Caki2 (cell line): Measurements from ENCODE around the gene RGS10. TPM values are rescaled to one million over a fixed set of nuclear protein-coding genes. Genes with fewer than 3 reads are reported as not detected.

Source experiments
- DNase-seq: peaks from one replicate; pipeline ENCODE4 v3.0.0-alpha.2; 2015; ENCODE audit warnings: low read depth
- in situ Hi-C: cut with HindIII; loops from 2 replicates; pipeline ENCODE4 v1.10.0; 2016; ENCODE audit warnings: low sequenced_read_pairs, low pct_unique_long_range_greater_than_20kb, mixed read lengths
- total RNA-seq: library from RNA; depleted of rRNA; stranded (reverse); fragments of >200 nt; shearing (Covaris generic); gene quantifications from 2 replicates; pipeline ENCODE4 v1.2.3, GENCODE V29; 2014; ENCODE audit warnings: low replicate concordance; rRNA removed

RGS10 gene
- total RNA-seq, 1 experiment from 2014 or later = 45.8 TPM

DNA sequence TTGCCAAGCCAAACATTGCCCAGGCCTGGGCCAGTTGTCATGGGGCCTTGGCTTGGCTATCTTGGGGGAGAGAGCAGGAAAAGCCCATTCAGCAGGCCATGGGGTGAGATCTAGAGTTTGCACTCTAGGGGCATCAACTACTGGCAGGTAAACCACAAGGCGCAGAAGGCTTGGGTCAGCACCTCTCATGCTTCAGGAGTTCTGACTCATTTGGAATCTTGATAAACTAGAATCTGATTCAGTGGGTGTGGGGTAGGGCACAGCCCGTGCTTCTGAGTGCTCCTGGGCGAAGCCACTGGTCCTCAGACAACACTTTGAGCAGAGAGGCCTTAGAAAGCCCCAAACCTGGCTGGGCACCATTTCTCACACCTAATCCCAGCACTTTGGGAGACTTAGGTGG lies 81.1 kb downstream of the RGS10 start:
- DNase-seq = peak; percentile 51
- in situ Hi-C loops = no loop called here

DNA sequence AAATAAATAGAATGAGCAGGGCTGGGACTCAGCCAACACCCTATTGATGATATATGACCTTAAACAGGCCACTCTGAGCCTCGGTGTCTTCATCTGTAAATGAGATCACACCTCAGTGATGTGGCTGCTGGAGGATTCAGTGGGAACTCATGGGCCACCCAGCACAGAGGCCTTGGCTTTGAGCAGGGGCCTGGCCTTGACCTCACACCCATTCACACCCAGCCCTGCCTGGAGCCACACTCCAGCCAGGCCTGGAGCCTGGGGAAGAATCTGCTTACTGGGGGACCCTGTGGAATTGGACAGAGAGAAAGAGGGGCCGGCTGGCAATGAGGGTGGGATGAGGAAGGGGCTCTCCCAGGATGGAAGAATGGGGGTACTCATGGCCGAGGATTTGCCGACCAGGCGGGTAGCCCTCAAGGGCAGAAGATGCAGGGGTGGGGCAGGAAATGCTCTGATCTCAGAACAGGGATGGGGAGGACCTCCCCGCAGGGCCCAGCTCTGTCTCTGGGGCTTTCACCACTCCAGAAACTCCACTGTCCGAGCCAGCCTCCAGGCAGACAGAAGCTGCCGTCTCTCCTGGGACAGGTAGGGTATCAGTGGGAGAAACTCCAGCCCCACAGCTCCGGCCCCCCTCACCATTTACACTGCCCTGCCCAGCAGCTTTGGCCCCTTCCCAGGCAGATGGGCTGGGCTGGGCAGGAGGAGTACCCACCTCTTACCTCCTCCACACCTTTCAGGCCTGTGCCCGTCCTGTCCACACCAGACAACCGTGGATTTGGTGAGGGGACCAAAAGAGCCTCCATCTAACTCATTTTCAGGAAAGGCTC lies 81.9 kb downstream of the RGS10 start:
- DNase-seq = no peak
- in situ Hi-C loops = no loop called here

DNA sequence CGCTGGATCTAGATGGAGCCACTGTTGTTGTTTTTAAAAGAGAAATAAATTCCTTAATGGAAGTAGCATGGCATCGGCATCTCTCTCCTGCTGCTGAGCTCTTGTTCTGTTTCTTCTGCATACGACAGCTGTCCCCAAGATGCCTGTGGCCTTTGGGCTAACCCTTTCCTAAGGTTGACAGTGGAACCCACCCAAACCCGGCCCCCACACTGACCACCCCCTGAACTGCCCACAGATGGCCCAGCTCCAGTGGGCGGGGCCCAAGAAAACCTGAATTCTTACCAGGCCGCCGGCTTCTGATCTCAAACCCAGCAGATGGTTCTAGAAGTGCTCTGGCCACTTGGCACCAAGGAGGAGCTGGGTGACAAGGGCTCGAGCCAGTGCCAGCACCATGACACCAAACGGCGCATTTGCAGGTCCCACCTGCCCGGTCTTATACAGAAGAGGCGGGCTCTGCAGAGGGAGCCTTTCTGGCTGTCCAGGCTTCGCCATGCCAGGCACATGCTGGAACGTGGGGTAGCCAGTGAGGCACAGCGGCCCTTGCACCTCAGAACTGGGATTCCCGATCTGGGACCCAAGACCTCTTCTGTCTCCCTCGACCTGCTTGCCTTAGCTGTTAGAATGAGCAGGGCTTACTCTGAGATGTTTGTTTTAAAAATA lies 82.7 kb downstream of the RGS10 start:
- in situ Hi-C loops = no loop called here
- DNase-seq = no peak

DNA sequence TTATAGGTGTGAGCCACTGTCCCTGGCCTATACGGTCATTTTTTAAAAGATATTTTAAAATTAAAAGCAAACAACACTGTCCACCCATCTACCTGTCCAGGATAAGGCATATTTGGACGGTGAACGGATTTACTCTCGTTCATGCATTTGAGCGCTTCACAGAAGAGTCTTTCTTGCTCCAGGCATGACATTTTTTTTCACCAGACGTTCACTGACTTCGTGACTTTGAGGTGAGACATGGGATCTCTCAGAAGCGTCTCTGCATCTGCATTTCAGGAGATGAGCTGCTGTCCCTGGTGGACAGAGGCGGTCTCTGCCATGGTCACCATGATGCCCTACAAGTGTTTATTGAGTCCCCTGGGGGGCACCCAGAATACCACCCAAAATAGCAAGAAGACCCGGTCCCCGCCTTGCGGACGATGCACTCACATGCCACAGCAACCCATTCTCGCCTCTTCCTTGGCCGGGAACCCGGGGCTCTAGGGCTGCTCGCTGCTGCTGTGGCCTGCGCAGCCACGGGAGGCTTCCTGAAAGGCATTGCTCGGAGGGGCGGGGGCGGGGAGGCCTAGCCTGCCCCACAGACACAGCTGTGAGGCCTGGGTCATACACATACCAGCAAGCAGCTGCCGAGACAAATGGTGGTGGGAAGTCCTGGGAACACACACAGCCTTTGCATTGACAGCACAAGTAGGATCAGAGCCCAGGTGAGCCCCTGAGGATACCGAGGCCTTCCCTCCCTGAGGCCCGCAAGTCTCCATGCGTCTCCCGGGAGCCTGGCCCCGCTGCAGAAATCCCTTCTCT lies 84.4 kb downstream of the RGS10 start:
- in situ Hi-C loops = no loop called here

DNA sequence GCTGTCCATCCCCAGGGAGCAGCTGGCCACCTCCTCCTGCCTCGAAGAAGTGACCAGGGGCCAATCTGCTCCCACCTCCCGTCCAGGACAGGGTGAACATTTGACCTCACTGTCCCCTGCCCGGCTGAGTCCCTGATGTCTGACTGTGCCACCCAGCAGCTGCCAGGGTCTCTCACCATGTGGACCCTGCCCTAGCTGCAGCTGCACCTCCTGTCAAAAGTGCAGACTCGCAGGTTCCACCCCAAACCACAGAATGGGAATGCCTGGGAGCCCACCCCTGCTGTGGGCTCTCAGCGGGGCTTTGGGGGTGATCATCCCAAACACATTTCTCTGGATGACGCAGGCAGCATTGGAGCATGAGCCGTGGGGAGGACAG lies 86.1 kb downstream of the RGS10 start:
- no peak for DNase-seq
- in situ Hi-C loops = no loop called here

More for the DNA sequence above, 84.4 kb downstream of the RGS10 start:
- no peak for DNase-seq

DNA sequence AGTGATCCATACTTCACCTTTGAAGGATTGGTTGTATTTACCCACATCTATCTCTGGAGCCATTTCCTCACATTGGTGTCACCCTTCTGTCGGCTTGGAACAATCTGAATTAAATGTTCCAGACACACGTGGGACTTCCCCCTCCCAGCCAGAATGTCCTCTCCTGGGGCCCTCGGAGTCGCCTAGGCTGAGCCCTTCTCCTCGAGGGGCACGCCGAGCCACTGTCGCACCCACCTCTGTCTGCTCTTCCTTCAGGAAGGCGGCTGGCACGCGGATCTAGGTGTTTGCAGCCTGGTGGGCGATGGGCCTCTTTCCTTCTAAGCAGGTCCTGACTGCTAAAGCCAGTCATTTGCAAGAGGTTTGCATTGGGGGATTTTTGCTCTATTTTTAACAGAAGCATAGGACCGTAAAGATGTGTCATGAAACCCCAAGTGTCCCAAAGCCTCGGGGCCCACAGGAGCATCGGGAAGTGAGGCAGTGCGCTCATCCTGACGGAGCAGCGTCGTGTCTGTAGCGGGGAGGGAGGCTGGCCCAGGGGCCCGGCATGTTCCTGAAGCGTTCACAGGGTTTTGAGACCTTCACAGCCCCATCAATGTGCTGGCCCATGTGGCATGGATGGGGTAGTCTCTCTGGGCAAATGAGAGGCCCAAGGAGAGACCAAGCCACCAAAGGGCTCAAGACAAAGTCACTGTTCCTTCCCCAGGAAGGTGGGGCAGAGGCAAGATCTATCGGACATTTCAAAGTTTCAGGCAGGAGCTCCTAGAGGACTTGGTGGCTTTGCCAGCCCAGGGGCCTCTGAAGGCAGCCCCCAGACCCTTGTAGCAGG lies 86.7 kb downstream of the RGS10 start:
- no peak for DNase-seq
- in situ Hi-C loops = no loop called here

DNA sequence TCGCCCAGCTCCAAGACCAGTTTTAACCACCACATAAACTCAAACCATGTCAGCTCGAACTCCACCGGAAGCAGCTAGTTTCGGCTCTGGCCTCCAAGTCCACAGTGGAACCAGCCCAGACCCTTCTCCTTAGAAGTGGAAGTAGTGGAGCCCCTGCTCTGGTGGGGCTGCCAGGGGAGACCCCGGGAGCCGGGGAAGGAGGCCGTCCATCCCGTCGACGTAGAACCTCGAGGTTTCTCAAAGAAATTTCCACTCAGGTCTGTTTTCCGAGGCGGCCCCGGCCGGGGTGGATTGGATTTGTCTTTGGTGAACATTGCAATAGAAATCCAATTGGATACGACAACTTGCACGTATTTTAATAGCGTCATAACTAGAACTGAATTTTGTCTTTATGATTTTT lies 87.5 kb downstream of the RGS10 start:
- no peak for DNase-seq
- in situ Hi-C loops = no loop called here

DNA sequence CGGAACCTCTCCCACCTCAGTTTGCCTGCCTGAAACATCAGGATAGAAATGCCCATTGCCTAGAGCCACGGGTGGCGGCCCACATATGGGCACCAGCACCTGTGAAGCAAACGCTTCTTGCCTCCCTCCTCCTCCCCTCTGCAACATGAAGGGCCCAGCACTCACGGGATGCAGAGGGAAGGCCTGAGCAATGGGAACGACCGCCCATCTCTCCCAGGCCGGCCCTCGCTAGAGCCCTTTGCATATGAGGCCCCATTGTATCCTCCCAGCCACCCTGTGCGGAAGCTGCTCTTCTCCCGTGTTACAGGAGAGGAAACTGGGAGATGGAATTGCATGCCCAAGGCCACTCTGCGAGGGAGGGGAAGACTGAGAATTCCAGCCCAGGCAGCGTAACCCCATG lies 88.2 kb downstream of the RGS10 start:
- DNase-seq = no peak
- in situ Hi-C loops = no loop called here

DNA sequence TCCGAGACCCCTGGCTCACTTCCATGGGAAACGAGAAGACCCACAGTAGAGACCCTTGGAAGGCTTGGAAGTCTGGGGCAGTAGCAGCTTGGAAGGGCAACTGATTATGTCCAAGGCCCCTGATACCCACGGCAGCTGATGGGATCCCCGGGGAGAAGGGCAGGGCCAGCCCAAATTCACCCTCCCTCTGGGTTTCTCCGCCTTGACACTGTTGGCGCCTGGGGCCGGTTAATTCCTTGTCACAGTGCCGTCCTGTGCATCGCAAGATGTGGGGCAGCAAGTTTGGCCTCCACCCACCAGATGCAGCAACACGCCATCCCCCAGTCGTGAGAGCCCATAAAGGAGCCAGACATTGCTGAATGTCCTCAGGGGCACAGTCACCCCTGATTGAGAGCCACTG lies 89.2 kb downstream of the RGS10 start:
- in situ Hi-C loops = no loop called here
- DNase-seq = no peak

DNA sequence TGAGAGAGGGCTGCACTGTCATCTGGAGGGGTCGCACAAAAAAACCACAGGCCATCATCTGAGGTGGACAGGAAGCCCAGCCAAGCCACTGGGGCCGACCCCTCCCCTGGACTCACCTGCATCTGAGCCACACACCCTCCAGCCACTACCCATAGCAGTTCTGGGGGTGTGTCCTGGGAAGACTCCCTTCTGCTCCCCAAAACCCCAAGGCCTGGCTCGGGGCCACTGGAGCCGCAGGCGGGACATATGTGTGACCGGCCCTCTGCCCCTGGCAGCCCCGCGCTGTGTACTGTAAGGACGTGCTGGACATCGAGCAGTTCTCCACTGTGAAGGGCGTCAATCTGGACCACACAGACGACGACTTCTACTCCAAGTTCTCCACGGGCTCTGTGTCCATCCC lies 90.1 kb downstream of the RGS10 start:
- in situ Hi-C loops = no loop called here
- DNase-seq = no peak

DNA sequence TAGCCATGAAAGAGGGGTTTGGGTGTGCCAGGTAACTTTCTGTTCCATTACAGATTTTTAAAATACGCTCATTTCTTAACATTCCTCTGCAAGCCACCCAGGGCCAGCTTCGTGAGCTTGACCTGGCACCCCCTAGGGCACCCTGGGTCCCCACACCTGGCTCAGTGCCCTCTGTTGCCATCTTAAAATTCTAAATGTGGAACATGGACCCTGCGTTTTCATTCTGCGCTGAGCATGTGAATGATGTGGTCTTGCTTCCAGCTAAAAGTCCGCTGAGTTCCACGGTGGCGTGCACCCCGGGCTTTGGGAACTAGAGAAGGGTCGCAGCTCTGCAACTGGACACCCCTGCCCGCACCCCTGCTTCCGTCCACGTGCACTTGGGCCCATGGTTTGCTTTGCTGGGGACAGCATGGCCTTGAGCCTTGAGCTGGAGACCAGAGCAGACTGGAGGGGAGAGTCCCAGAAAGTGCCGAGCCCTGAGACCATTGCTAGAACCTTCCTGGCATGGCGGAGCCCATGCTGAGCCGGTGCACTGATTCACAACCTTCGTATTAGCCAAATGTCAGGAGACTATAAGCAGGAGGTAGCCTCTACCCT lies 91.1 kb downstream of the RGS10 start:
- DNase-seq = no peak
- in situ Hi-C loops = no loop called here

DNA sequence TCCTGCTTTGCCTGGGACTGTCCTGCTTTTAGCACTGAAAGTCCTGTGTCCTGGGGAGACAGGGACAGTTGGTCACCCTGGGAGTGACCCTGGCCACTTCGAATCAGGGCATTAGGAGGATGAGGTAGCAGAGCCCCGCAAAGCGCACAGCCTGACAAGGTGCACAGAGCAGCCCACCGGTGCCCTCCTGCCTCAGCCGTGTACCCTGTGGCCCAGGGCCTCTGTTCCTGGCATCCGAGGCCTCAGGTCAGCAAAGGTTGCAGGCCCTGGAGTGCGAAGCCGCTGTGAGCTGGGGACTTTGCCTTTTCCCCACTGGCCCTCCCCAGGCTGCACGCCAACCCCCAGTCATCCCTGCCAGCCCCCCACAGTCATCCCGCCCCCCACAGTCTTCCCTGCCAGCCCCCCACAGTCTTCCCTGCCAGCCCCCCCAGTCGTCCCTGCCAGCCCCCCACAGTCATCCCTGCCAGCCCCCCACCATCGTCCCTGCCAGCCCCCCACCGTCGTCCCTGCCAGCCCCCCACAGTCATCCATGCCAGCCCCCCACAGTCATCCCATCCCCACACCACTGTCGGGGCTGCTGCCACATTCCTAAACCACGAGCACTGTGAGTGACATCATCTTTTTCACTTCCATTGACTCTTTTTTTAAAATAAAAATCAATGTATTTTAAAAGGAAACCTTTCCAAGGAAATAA lies 91.8 kb downstream of the RGS10 start:
- in situ Hi-C loops = no loop called here
- no peak for DNase-seq

Other genes with a start within 250 kb of the RGS10 start
- 25.3 and 75.8 TPM in 2 replicates for gene TIAL1, start 54.2 kb upstream of the RGS10 start, total RNA-seq
- 10.9 and 18.5 TPM in 2 replicates for gene BAG3, start 108.7 kb upstream of the RGS10 start, total RNA-seq
- 7.0 and 8.9 TPM in 2 replicates for gene INPP5F, start 183.3 kb upstream of the RGS10 start, total RNA-seq